Transverse colon (tissue), 4 donors: ENCODE data around the gene JUND. TPM values are rescaled to one million over a fixed set of nuclear protein-coding genes. Genes with fewer than 3 reads are reported as not detected.

Source experiments
- DNase-seq: peaks from one replicate; pipeline ENCODE4 v3.0.0-alpha.2; 2019
- H3K27ac ChIP-seq, 4 donors: fragments of 200-600 bp; sonication (generic); 2 replicates each; pipeline ENCODE4 v1.5.1; 2016 to 2018; ENCODE audit warnings: inconsistent platforms in 4 of 4
- H3K27me3 ChIP-seq: fragments of 200-600 bp; sonication (generic); 2 replicates; pipeline ENCODE4 v1.5.1; 2017; ENCODE audit warnings: inconsistent platforms
- H3K36me3 ChIP-seq, 4 donors: fragments of 200-600 bp; sonication (generic); 2 replicates each; pipeline ENCODE4 v1.5.1; 2017 to 2019; ENCODE audit warnings: inconsistent platforms in 4 of 4
- H3K4me1 ChIP-seq, 4 donors: fragments of 200-600 bp; sonication (generic); 2 replicates each; pipeline ENCODE4 v1.5.1; 2017 to 2020; ENCODE audit warnings: inconsistent platforms in 4 of 4
- H3K4me3 ChIP-seq, 4 donors: fragments of 200-600 bp; sonication (generic); 1 replicate in 1 of 4; 2 replicates in 3 of 4; pipeline versions ENCODE4 v1.5.1 to v1.6.1; 2017 to 2019; ENCODE audit warnings: inconsistent platforms in 4 of 4
- H3K9me3 ChIP-seq, 2 donors: fragments of 200-600 bp; sonication (generic); 2 replicates each; pipeline ENCODE4 v1.5.1; 2017 to 2019; ENCODE audit warnings: inconsistent platforms in 2 of 2
- EP300 ChIP-seq: sonication (generic); formaldehyde crosslinking; IDR thresholded peaks from one replicate; pipeline ENCODE4 v1.6.1; 2017; ENCODE audit warnings: antibody characterized with exemption, low read depth
- POLR2A ChIP-seq: fragments of 450-650 bp; IDR thresholded peaks from one replicate; pipeline ENCODE4 v1.6.1; 2016; ENCODE audit warnings: antibody characterized with exemption, mild to moderate bottlenecking, moderate library complexity
- POLR2AphosphoS5 ChIP-seq, 3 donors: sonication (generic); formaldehyde crosslinking; IDR thresholded peaks; one replicate each; pipeline ENCODE4 v1.6.1; 2016; ENCODE audit warnings: antibody characterized with exemption in 3 of 3
- WGBS, 2 donors: methylation state at CpG; one replicate each; pipeline ENCODE4 v1.1.5; 2018; ENCODE audit warnings: low coverage in 1 of 2; 5-methylcytosine and 5-hydroxymethylcytosine counted together
- in situ Hi-C, 4 donors: fragments of 200-750 bp; cut with MboI; loops; one replicate each; pipeline versions ENCODE4 v1.15.0 to v1.15.1; 2017; ENCODE audit warnings: low sequenced_read_pairs in 3 of 4, low pct_ligation_motif_present in 1 of 4, low pct_unique_long_range_greater_than_20kb in 1 of 4
- intact Hi-C: fragments of 100-400 bp; cut with DNase I; formaldehyde crosslinking; loops from one replicate; pipeline ENCODE4 v1.15.1; 2023; ENCODE audit warnings: low total_unique reads
- total RNA-seq, 4 donors: library from RNA; depleted of rRNA; stranded (reverse); fragments of >200 nt; gene quantifications; one replicate each; pipeline ENCODE4 v1.1.0, GENCODE V29; 2016
- TF ChIP-seq, protein P1 (sequence below), 5 experiments: fragments of 200-600 bp in 3 of 5; fragments of 450-650 bp in 2 of 5; sonication (generic) in 3 of 5; IDR thresholded peaks; 1 replicate in 2 of 5; 2 replicates in 3 of 5; pipeline ENCODE4 v1.5.1; 2016 to 2017; ENCODE audit warnings: antibody characterized with exemption in 5 of 5, inconsistent platforms in 3 of 5, mild to moderate bottlenecking in 2 of 5, moderate library complexity in 1 of 5

The JUND gene
- total RNA-seq, 4 donors from 2014 or later, result 714 to 2,423 (median 1,288) TPM

DNA sequence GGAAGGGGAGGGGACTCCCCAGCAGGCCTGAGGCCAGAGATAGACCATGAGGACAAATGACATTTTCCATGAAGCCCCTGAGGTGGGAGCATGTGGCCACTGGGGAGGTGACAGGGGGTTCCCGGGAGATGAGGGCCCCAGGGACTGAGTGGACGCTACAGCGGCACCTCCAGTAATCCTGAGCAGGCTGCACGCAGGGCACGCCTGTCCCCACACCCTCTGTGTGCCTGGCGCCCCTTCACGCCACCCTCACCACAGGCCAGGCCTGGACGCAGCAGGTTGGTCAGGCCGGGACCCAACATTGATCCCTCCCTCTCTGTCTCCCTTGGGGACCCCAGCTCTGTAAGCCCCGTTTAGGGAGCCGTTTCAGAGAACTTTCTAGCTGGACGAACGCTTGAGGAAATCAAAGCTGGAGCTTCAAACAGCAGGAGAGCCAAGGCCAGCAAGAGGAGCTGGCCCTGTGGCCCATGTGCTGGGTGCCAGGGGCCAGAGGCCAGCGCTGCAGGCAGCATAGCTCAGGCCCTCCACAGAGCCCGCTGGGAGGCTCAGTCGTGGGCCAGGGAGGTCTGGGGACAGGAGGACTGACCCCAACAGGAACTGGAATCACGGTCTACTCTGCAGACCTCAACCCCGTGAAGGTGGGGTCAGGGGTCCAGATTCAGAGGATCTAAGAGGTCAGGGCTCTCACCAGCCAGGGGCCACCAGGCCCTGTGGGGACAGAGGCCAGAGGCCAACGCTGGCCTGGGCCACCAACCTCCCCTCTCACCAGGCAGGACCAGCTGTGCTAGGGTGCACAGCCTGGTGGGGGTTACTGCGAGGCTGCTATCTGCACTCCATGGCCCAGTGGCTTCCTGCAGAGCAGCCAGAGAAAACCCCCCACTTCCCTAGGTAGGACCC lies 26.9 kb upstream of the JUND start:
- in situ Hi-C loops (no loop called here), intact Hi-C loops (no loop called here)
- TF ChIP-seq POLR2A, result no peak
- no peak for TF ChIP-seq POLR2AphosphoS5 (IDR thresholded peaks at IDR 0.05)
- no peak for TF ChIP-seq EP300
- TF ChIP-seq, protein P1, sequence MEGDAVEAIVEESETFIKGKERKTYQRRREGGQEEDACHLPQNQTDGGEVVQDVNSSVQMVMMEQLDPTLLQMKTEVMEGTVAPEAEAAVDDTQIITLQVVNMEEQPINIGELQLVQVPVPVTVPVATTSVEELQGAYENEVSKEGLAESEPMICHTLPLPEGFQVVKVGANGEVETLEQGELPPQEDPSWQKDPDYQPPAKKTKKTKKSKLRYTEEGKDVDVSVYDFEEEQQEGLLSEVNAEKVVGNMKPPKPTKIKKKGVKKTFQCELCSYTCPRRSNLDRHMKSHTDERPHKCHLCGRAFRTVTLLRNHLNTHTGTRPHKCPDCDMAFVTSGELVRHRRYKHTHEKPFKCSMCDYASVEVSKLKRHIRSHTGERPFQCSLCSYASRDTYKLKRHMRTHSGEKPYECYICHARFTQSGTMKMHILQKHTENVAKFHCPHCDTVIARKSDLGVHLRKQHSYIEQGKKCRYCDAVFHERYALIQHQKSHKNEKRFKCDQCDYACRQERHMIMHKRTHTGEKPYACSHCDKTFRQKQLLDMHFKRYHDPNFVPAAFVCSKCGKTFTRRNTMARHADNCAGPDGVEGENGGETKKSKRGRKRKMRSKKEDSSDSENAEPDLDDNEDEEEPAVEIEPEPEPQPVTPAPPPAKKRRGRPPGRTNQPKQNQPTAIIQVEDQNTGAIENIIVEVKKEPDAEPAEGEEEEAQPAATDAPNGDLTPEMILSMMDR (IDR thresholded peaks at IDR 0.05), result no peak
- no peak overlapping the region for H3K4me3 ChIP-seq
- H3K9me3 ChIP-seq, result no peaks in the 10 kb centered on the region
- 73 to 88% methylated on average over 3 to 19 of the region's 20 CpGs for WGBS, 2 donors
- H3K27ac ChIP-seq, result peak overlapping the region; percentile 93 to 98 (median 96)
- H3K36me3 ChIP-seq, result peaks cover 0 to 14% (median 0%) of the 10 kb centered on the region in 4 donors
- H3K4me1 ChIP-seq, result peaks cover 17 to 77% (median 51%) of the 10 kb centered on the region in 4 donors
- H3K27me3 ChIP-seq, result no peaks in the 10 kb centered on the region
- DNase-seq, result no peak

DNA sequence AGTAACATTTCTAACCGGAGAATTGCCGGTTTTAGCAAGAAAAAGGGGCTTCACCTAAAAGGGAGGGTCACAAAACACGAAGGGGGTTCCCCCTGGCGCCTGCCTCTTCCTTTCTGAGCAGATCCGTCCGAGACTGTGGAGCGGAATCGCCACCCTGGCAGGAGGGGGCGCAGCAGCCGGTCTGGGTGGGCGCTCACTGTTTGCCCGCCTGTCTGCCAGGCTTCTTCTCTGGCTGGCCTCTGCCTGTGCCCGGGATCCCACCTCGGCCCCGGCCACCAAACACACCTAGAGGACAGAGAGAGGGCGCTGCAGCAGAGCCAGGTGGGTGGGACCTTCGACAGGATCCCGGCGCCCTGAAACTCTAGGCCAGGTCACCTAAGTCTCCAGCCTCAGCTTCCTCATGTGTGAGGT lies 25.9 kb upstream of the JUND start:
- Histone ChIP-seq H3K27ac (peak overlapping the region; percentile 93 to 98 (median 96)), H3K27me3 (no peaks in the 10 kb centered on the region), H3K9me3 (no peaks in the 10 kb centered on the region), H3K4me3 (no peak overlapping the region), H3K4me1 (peaks cover 22 to 77% (median 55%) of the 10 kb centered on the region in 4 donors), H3K36me3 (peaks cover 0 to 10% (median 0%) of the 10 kb centered on the region in 4 donors)
- in situ Hi-C loops, result no loop called here
- no peak for TF ChIP-seq POLR2AphosphoS5 (IDR thresholded peaks at IDR 0.05)
- no peak for TF ChIP-seq POLR2A
- TF ChIP-seq, protein P1 (IDR thresholded peaks at IDR 0.05), result no peak
- no peak for TF ChIP-seq EP300
- WGBS, 2 donors, result 77% methylated on average over 18 of the region's 19 CpGs; no CpG with 5 or more reads in 1 of the 2 donors
- DNase-seq, result no peak
- intact Hi-C loops, result no loop called here

DNA sequence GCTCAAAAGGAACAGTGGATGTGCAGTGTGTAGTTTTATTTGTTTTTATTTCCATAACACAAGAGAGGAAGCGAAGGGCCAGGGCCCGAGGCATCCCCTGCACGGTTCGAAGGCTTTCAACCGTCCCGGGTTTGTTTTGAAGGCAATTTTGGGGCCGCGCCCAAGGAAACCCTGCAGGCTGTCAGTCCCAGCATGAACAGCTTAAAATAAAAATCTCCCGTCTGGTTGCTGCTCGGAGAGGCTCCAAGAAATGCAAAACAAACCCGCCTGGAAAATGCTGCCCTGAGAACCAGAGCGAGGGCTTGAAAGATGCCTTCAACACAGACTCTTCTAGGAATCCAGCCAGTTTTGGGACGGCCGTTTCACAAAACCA lies 25.5 kb upstream of the JUND start:
- no peaks in the 10 kb centered on the region for H3K27me3 ChIP-seq
- in situ Hi-C loops, result no loop called here
- DNase-seq, result no peak
- H3K9me3 ChIP-seq, result no peaks in the 10 kb centered on the region
- peaks cover 0 to 10% (median 0%) of the 10 kb centered on the region in 4 donors for H3K36me3 ChIP-seq
- H3K4me3 ChIP-seq, result no peak overlapping the region
- H3K27ac ChIP-seq, result peak overlapping the region; percentile 93 to 98 (median 96)
- TF ChIP-seq, protein P1 (IDR thresholded peaks at IDR 0.05), result no peak
- TF ChIP-seq POLR2A (no peak), POLR2AphosphoS5 (IDR thresholded peaks at IDR 0.05) (peak in 1 of 3 donors; percentile 3), EP300 (no peak)
- WGBS, 2 donors, result 65% methylated on average over 14 of the region's 14 CpGs; no CpG with 5 or more reads in 1 of the 2 donors
- intact Hi-C loops, result no loop called here
- peaks cover 22 to 77% (median 51%) of the 10 kb centered on the region in 4 donors for H3K4me1 ChIP-seq

DNA sequence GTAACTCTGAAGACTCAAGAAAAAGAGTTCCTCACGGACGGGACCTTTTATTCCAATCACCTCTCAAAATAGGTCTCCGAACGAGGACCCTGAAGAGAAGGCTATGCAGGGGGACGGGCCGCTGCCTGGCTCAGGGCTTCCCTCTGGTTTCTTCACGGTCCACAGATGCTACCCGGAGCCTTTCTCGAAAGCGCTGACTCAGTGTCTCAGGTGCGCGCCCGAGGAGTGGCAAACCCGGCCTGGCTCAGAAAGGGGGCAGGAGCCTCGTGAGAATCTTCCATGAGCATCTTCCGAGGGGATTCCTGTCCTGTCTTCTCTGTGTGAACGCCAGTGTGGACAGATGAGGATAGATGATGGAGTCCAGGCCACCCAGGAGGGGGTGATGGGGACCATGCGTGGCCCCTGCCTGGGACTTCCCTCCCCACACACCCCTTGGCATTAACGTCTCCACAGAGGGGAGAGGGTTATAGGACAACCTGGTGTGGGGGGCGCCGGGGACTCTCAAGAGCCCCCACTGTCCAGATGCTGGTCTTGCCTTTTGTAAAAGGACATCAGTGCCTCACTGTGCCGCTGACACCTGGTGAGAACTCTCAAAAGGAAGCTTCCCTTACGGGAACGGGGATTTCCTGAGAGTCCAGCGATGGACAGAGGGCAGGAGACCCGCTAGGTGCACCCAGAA lies 24.9 kb upstream of the JUND start:
- H3K27me3 ChIP-seq, result no peaks in the 10 kb centered on the region
- peak; percentile 44 for DNase-seq
- H3K36me3 ChIP-seq, result peaks cover 0 to 10% (median 0%) of the 10 kb centered on the region in 4 donors
- in situ Hi-C loops, result no loop called here
- H3K27ac ChIP-seq, result peak overlapping the region; percentile 93 to 98 (median 96)
- H3K4me3 ChIP-seq, result no peak overlapping the region
- no peaks in the 10 kb centered on the region for H3K9me3 ChIP-seq
- peaks cover 24 to 77% (median 47%) of the 10 kb centered on the region in 4 donors for H3K4me1 ChIP-seq
- intact Hi-C loops, result no loop called here
- WGBS, 2 donors, result 83 to 91% methylated on average over 7 to 24 of the region's 26 CpGs
- TF ChIP-seq EP300 (no peak), POLR2AphosphoS5 (IDR thresholded peaks at IDR 0.05) (no peak)
